ACC112 (cell line): ENCODE measurements around the gene FUZ.

Experiments
- H2AFZ ChIP-seq: fragments of 200-600 bp; sonication (generic); one replicate; pipeline ENCODE4 v1.6.0; 2017; ENCODE audit warnings: antibody characterized with exemption, low read length; ENCODE audit not compliant: unreplicated experiment
- H3K27ac ChIP-seq: fragments of 200-600 bp; sonication (generic); 2 replicates; pipeline ENCODE4 v1.5.1; 2014; ENCODE audit warnings: low read depth, mild to moderate bottlenecking, antibody characterized with exemption, low read length, moderate library complexity
- H3K27me3 ChIP-seq: fragments of 200-600 bp; sonication (generic); 2 replicates; pipeline ENCODE4 v1.6.1; 2014; ENCODE audit warnings: mild to moderate bottlenecking, antibody characterized with exemption, low read length, moderate library complexity, mixed read lengths; ENCODE audit not compliant: insufficient read depth
- H3K36me3 ChIP-seq: fragments of 200-600 bp; sonication (generic); 2 replicates; pipeline ENCODE4 v1.6.1; 2016; ENCODE audit warnings: mild to moderate bottlenecking, antibody characterized with exemption, low read length, moderate library complexity, mixed read lengths; ENCODE audit not compliant: insufficient read depth
- H3K4me1 ChIP-seq: fragments of 200-600 bp; sonication (generic); one replicate; pipeline ENCODE4 v1.6.1; 2016; ENCODE audit warnings: low read length, mixed read lengths; ENCODE audit not compliant: insufficient read depth, unreplicated experiment, control insufficient read depth
- H3K4me3 ChIP-seq: fragments of 200-600 bp; sonication (generic); 2 replicates; pipeline ENCODE4 v1.5.1; 2014; ENCODE audit warnings: mild to moderate bottlenecking, low read depth, low read length
- H3K79me2 ChIP-seq: fragments of 200-600 bp; sonication (generic); one replicate; pipeline ENCODE4 v1.6.0; 2016; ENCODE audit warnings: low read length; ENCODE audit not compliant: control insufficient read depth, unreplicated experiment, insufficient read depth

The FUZ gene

DNA sequence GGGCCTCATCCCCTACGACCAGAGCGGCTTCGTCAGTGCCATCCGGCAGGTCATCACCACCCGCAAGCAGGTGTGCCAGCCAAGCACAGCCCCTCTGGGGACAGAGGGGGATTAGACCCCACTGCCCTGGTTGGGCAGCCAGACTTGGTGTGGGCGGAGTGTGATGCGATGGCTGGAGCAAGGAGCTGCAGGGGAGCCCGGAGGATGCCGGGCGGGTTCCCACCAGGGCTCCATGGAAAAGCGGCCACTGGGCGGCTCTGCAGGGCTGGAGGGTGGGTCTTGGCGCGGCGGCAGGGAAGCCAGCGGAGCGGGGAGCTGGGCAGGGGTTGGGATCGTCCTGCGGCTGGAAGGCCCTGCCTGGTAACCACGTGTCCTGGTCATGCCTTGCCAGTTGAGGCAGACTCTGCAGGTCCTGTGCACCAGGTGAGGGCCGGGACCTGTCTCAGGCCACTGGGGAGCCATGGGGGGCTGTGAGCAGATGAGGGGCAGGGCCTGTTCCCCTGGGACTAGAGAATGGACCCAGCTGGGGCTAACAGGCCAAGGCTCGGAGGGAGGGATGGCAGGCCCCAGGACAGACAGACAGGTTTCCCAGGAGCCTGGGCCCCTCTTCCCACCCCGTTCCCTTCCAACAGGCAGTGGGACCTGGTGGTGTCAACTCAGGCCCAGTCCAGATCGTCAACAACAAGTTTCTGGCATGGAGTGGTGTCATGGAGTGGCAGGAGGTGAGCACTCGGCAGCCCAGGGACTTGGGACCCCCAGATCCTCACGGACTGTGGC, 44.2 kb upstream of the FUZ start:
- H3K4me3 ChIP-seq, result no peak overlapping the region
- H3K27ac ChIP-seq, result no peak overlapping the region
- no peaks in the 10 kb centered on the region for H3K36me3 ChIP-seq
- no peaks in the 10 kb centered on the region for H3K27me3 ChIP-seq
- peaks cover 14% of the 10 kb centered on the region for H3K79me2 ChIP-seq
- H3K4me1 ChIP-seq, result peaks cover 21% of the 10 kb centered on the region
- no peak overlapping the region for H2AFZ ChIP-seq

GRCh38 chr19:49856574-49857021, 43.5 kb upstream of the FUZ start:
- no peaks in the 10 kb centered on the region for H3K27me3 ChIP-seq
- H3K4me1 ChIP-seq, result peaks cover 23% of the 10 kb centered on the region
- no peak overlapping the region for H2AFZ ChIP-seq
- H3K36me3 ChIP-seq, result no peaks in the 10 kb centered on the region
- H3K27ac ChIP-seq, result no peak overlapping the region
- peaks cover 21% of the 10 kb centered on the region for H3K79me2 ChIP-seq
- no peak overlapping the region for H3K4me3 ChIP-seq

DNA sequence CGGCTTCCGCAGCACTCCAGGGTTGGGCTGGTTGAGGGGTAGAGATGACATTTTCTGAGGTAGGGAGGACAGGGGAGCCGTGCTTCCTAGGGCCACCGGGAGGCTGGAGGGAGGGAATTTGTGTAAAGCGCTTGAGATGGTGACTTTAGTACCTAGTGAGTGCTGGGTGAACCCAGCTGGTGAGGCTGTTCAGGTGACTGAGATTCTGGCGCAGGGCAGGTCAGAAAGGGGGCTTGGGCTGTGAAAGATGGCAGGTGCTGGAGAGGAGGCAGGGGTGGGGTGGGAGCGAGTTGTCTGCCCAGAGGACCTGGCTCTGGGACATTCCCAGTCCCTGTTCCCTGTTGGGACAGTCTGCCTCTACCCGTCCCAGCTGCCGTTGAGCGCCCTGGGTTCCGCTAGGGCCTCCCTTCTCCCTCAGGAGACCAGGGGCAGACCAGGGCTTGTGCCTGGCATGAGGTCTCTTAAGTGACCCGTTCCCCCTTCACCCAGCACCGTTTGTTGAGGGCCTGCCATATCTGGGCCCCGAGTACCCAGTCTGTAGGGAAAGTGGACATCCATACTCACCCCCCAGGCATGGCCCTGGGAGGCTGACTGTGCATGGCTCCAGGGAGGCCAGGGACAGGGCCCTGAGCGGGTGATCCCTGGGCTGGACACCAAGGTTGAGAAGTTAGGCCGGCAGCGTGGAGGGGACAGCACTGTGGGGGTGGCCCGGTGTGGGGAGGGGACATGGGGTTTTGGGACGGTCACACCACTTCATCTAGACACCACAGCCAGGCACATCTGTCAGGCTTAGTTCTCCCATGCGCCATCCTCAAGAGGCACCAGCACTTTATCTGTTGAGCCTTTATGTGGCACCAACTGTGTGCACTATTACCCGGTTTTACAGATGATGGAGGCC, 42.8 kb upstream of the FUZ start:
- no peak overlapping the region for H2AFZ ChIP-seq
- H3K36me3 ChIP-seq, result no peaks in the 10 kb centered on the region
- no peak overlapping the region for H3K27ac ChIP-seq
- peaks cover 21% of the 10 kb centered on the region for H3K79me2 ChIP-seq
- H3K4me3 ChIP-seq, result no peak overlapping the region
- H3K27me3 ChIP-seq, result no peaks in the 10 kb centered on the region
- H3K4me1 ChIP-seq, result peaks cover 23% of the 10 kb centered on the region

- Histone ChIP-seq H3K27me3 (no peaks in the 10 kb centered on the region), H3K79me2 (peaks cover 21% of the 10 kb centered on the region), H3K27ac (no peak overlapping the region), H2AFZ (no peak overlapping the region), H3K4me3 (no peak overlapping the region), H3K4me1 (peaks cover 23% of the 10 kb centered on the region), H3K36me3 (no peaks in the 10 kb centered on the region)
Measured at GRCh38 chr19:49855277-49855675, 42.2 kb upstream of the FUZ start.

- no peak overlapping the region for H3K27ac ChIP-seq
- peaks cover 26% of the 10 kb centered on the region for H3K79me2 ChIP-seq
Measured at GRCh38 chr19:49854378-49855263, 41.5 kb upstream of the FUZ start.

DNA sequence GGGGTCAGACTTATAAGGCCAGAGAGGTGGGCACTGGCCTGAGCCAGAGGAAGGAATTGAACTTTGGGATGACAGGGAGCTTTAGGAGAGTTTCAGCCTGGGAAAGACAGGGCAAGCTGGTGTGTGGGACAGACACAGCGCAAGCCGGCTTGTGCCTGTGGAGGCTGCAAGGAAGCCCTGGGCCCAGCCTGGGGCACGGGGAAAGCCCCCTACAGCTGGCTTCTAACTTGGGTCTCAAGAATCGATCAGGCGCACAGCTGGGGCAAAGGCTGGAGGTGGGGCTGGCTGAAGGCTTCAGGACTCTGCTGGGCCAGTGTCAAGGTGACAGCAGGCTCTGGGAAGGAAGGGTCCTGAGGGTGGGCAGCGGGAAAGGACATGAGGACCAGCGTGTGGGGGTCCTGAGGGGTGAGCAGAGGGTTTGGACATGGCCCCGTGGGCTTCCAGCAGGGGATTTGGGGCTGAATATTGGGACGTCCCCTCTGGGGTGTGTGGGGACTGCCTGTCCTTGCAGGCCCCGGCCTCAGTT, 40.8 kb upstream of the FUZ start:
- Histone ChIP-seq H3K4me1 (peaks cover 16% of the 10 kb centered on the region), H3K27me3 (no peaks in the 10 kb centered on the region), H3K27ac (no peak overlapping the region), H3K36me3 (no peaks in the 10 kb centered on the region), H3K79me2 (peaks cover 26% of the 10 kb centered on the region), H2AFZ (no peak overlapping the region), H3K4me3 (no peak overlapping the region)

More at GRCh38 chr19:49854378-49855263, 41.5 kb upstream of the FUZ start:
- no peak overlapping the region for H3K4me3 ChIP-seq
- no peak overlapping the region for H2AFZ ChIP-seq
- no peaks in the 10 kb centered on the region for H3K36me3 ChIP-seq
- no peaks in the 10 kb centered on the region for H3K27me3 ChIP-seq
- peaks cover 20% of the 10 kb centered on the region for H3K4me1 ChIP-seq

GRCh38 chr19:49852631-49853126, 39.6 kb upstream of the FUZ start:
- Histone ChIP-seq H3K27ac (no peak overlapping the region), H3K36me3 (no peaks in the 10 kb centered on the region), H3K4me1 (peaks cover 18% of the 10 kb centered on the region), H2AFZ (no peak overlapping the region), H3K4me3 (peak overlapping the region; percentile 96), H3K27me3 (no peaks in the 10 kb centered on the region), H3K79me2 (peaks cover 26% of the 10 kb centered on the region)

DNA sequence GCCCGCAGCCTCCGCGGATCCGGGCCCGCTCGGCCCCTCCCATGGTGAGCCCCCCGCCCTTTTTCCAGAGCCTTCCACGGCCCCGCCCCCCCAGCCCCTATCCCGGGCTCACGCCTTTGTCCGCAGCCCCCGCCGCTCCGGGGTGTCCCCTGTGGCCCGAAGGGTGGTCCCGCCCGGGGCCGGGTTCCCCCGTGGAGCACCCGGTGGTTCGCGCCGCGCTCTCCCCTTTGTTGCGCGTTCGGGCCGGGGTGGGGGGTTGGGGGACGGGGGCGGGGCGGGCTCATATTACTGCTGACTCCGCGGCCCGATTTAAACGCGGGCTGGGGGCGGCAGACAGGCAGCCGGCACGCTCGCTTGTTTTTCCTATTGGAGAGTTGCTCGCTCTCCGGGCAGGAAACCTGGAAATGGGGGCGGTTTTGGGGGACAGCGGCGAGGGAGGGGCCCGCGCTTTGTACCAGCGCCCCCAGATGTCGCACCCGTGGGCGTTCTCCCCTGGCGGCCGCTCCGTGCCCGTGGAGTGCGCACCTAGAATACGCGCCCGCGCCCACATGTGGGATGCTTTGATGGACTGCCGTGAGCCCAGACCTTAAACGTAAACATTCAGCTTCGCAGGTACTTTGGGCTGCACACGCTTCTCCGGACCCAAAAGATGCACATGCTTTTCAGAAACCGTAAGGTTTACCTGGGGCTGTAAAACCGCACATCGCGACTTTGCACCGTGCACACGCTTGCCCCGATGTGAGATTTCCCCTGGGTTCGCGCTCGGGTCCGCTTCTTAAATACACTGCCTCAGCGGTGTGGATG, 38.6 kb upstream of the FUZ start:
- Histone ChIP-seq H3K27me3 (no peaks in the 10 kb centered on the region), H3K4me3 (peak overlapping the region; percentile 96), H3K79me2 (peaks cover 26% of the 10 kb centered on the region), H3K36me3 (no peaks in the 10 kb centered on the region), H3K4me1 (peaks cover 18% of the 10 kb centered on the region), H2AFZ (no peak overlapping the region), H3K27ac (peak overlapping the region; percentile 97; the same call in 1 of the 2 replicates)

DNA sequence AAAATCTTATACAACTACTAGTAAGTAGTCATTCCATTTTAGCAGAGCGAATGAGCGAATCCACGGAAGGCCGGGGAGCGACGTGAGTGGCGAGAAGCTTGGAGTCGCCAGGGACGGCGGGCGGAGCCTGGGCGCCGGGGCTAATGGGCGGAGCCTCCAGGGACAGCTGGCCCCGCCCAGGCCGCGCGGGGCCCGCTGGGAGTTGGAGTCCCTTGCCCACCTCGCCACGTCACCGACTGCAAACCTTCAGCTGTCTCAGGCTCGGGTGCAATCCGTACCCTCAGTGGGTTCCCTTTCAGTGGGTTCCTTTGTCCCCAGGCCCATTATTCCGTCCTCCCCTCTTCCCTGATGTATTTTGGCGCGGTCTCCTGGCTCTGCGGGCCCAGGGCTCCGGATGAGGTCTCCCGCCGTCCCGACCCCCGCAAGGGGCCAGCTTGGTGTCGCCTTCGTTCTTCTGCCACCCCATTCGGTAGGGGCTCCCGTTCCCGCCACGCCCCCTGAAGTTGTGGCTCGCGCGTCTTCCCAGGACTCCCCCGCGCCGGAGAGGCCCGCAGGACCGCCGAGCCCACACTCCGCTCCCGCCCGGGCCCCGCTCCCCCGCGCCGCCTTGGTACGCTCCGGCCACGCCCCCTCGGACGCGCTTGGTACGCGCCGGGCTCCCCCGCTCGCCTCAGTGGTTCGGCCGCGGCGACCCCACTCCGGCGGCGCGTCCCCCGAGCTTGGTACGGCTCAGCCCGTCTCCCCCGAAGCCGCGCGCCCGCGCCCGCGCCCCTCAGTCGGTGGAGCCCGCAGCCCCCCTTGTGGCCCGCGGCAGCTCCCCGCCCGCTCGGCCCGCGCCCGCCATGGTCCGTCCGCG, 37.6 kb upstream of the FUZ start, which contains the start of gene PTOV1:
TSS of gene PTOV1 (plus strand) at position 673 of the 856 bp plus-strand sequence.
- Histone ChIP-seq H3K27ac (peak within 1 kb of the TSS; percentile 97), H3K4me3 (peak within 1 kb of the TSS; percentile 96), H3K79me2 (peaks cover 26% of the 10 kb centered on the region), H3K27me3 (no peaks in the 10 kb centered on the region), H3K36me3 (no peaks in the 10 kb centered on the region), H2AFZ (peak within 1 kb of the TSS; percentile 89), H3K4me1 (peaks cover 18% of the 10 kb centered on the region)
